Measurements from ENCODE around the gene DONSON. TPM values are rescaled to one million over a fixed set of nuclear protein-coding genes. Genes with fewer than 3 reads are reported as not detected.

The DONSON gene
- total and polyA plus RNA-seq, 2 of the 8 experiments (the other 6 are each of a cell fraction or from before 2014, with no cell fraction given) = 21.9 to 32.5 TPM

GRCh38 chr21:33544451-33545195 lies 43.9 kb downstream of the DONSON start (continued):
- no peak for TF ChIP-seq HDAC2 (IDR thresholded peaks at IDR 0.05; ENCODE audit: borderline replicate concordance in 1 of 2, low read depth in 2 of 2, low read length in 2 of 2)
